H1 (cell line): Measurements from ENCODE around the gene PACRGL. TPM values are rescaled to one million over a fixed set of nuclear protein-coding genes. Genes with fewer than 3 reads are reported as not detected.

Source experiments
- ATF3 ChIP-seq: IDR thresholded peaks from 2 replicates; pipeline ENCODE4 v1.6.1; 2011; ENCODE audit warnings: low read depth, mild to moderate bottlenecking, low read length; ENCODE audit not compliant: insufficient read depth
- RXRA ChIP-seq: IDR thresholded peaks from 2 replicates; pipeline ENCODE4 v1.6.1; 2011; ENCODE audit warnings: low read depth, mild to moderate bottlenecking, low read length, moderate library complexity; ENCODE audit not compliant: insufficient read depth
- polyA plus RNA-seq, 7 experiments: library from polyadenylated mRNA; depleted of rRNA in 3 of 7; stranded (reverse) in 5 of 7; unstranded in 2 of 7; fragments of >200 nt in 5 of 7; fragments of 200-250 nt in 2 of 7; gene quantifications; 1 replicate in 5 of 7; 2 replicates in 1 of 7; 4 replicates in 1 of 7; pipeline versions ENCODE4 v1.2.1 to v1.2.3, GENCODE V29; 2011 to 2013; ENCODE audit warnings: missing spikeins in 2 of 7, mixed read lengths in 2 of 7
- total RNA-seq: library from RNA; stranded (reverse); fragmentation: NEBNext Ultra II Directional; extraction: Animal tissue kit (Norgen Biotek cat#: 25700); gene quantifications from 2 replicates; pipeline ENCODE4 v1.2.1, GENCODE V29; 2021

The PACRGL gene
- total and polyA plus RNA-seq, 2 of the 8 experiments (the other 6 are each of a cell fraction or from before 2014, with no cell fraction given) = 7.0 to 13.7 TPM

GRCh38 chr4:20700007-20700761 lies at the start of gene PACRGL (continued):
- no peak for TF ChIP-seq RXRA
- peak; percentile 75 for TF ChIP-seq ATF3
